Hippocampal formation (tissue), 2 donors: Measurements from ENCODE around the gene HIVEP3.

ENCODE experiments used
- DNase-seq, 2 donors: peaks; one replicate each; lab custom pipeline; 2025; lab: John Stamatoyannopoulos, UW

Gene HIVEP3

DNA sequence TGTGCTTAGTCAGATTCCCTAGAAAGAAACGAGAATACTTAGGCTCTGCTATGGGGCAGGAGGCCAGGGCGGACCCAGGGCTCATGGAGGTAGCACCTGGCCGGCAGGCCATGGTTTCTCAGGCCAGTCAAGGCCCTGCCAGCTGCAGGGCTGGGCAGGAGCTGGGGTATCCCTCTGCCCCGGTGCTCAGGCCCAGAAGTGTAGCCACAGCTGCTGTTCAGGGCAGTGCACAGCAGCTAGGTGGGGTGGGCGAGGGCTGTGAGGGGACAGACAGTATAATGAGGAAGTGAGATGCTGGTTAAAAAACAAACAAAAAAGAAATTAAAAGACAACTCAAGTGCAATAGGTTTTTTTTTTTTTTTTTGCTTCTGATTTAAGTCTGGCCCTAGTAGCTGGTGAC, 400.3 kb downstream of the HIVEP3 start:
- DNase-seq: no peak

DNA sequence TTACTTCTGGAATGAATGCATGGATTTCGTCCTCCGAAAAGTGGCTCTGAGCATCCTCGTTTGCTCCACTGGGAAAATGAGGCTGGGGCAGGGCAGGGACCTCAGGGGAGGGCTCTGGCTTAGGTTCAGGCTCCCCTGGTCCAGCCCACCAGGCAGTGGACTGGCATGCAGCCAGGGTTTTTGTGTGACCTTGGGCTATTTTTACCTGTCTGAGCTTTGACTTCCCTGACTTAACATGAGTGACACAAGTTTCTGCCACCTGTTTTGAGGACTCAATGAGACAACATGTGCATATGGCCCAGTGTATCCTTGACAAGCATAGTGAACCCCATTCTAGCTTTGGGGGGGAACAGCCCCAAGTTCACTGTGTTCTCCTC, 401.7 kb downstream of the HIVEP3 start:
- DNase-seq: no peak

DNA sequence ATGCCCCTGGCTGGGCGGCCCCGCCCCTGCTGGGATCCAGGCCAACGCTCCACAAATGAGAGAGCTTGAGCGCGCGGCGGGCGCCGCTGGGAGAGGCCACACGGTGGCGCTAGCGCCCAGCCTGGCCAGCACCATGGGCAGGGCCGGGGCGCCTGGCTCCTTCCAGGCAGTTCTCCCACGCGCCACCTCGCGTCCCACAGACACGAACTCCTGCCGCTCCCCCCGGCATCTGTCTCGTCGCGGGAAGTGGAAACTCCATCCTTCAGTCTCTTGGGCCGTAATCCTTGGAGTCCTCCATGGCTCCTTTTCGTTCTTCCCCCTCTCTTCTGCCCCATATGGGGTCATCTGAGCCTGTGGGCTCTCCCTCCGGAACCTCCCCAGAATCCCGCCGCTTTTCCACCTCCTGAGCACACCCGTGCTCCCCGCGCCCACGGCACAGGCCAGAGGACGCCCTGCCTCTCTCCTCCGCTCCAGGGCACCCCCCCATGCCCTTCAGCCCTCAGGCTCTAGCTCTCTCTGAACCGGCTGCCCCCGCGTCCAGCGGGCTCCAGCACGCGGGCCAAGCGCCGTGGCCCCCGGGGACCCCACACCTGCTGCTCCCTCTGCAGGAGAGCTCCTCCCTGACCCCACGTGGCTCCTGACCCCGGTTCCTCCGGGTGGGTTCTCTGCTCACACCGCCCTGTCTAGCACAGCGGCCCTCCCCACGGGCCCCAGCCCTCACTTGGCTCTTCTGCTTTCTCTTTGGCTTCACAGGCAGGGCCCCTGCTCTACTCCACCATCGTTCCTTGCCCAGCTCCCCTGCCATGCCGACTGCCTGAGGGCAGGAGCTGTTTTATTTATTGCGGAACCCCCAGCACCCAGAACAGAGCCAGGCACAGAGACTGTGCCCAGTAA, 402.3 kb downstream of the HIVEP3 start:
- peak; percentile 77 to 89 for DNase-seq

DNA sequence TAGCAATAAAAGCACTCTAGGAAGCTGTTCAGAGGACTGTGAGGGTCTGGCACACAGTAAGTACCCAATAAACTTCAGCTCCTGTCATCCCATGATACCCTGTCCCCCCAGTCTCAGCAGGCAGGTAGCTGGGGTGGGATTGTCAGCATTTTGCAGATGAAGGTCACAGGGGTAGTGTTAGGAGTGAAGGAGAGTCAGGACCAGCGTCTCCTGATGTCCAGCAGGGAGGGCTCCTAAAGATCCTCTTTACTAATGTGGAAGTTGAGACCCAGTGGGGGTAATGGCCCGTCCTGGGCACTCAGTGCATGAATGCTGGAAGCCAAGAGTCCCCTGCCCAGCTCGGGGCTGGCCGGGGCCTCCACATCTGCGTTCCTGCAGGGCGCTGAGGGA, 402.9 kb downstream of the HIVEP3 start:
- DNase-seq: no peak

DNA sequence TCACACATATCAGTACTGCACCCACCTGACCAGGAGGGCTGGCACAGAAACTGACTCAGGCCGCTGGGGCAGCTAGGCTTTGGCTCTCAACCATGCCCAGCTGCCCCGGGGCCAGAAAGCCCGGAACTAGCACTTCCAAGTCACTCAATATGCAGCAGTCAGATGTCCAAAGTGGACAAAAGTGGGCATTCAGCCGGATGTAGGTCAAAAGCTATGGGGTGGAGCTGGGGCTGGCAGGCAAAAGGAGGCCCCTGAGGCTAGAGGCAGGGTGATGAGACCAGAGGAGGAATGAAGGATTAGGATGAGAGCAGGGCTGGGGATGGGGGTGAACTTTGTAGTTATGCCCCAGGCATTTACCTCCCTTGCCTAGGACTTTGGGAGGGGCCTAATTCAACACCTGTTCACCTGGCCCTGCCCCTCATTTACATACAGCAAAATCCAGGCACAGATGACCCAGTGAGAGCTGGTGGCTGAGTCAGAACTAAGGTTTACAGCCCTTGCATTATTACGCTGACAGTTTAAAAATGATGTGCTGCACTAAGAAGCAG, 403.5 kb downstream of the HIVEP3 start:
- peak; percentile 77 to 79 for DNase-seq

DNA sequence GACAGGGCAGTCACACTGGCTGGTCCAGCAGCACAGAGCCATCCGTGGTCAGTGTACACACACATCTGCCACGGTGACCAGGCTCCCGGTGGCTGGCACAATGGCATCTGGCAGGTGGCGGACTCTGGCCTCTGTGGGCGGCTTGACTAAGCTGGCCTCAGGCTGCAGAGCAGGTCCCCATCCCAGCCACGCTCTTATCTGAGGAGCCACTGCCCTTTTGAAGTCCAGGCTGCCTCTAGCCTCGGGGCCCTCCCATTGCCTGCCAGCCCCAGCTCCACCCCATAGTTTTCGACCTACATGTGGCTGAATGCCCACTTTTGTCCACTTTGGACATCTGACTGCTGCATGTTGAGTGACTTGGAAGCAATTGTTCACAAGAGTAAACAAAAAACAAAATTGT, 404.3 kb downstream of the HIVEP3 start:
- no peak for DNase-seq

DNA sequence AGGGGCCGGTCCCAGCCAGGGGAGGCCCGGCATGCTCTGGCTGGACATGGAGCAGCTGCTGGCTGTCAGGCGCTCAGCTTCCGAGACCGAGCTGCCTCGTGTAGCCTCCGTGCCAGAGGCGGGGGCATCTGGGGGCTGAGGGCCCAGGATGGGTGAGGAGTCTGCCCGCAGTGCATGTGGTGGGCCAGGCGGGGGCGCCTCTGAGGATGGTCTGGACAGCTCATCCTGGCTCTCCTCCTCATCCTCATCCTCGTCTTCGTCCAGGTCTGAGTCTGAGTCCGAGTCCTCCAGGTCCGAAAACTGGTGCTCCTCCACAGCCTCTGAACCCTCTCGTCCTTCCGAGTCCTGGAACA, 405.4 kb downstream of the HIVEP3 start:
- DNase-seq: no peak

DNA sequence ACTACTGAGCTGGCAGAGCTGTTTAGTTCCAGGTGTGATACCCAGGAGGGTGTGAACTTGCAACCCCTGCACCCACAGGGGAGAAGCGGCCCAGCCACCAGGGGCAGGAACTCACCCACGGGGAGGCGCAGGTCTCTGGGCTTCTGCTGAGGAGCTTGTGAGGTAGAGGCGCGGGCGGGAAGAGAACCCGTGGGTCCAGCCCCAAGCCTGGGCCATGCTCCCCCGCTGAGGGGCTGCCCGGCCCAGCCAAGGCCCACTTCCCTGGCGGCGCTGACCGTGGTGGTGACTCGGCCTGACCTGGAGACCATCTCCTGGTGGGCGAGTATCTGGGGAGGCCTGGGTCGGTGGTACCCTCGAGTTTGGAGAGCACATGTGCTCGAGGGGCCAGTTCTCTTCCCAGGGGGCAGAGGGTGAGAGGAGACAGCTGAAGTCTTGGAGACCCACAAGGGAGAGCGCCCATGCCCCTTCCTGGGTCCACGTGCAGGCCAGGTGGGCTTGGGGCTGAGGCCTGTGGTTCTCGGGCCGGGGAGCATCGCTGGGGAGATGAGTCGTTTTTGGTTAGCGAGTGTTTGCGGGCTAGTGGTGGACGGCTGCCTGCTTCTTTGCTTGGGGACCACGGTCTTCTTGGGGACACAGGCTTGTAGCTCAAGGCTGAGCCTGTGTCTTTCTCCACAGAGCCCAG, 405.9 kb downstream of the HIVEP3 start:
- DNase-seq: no peak

DNA sequence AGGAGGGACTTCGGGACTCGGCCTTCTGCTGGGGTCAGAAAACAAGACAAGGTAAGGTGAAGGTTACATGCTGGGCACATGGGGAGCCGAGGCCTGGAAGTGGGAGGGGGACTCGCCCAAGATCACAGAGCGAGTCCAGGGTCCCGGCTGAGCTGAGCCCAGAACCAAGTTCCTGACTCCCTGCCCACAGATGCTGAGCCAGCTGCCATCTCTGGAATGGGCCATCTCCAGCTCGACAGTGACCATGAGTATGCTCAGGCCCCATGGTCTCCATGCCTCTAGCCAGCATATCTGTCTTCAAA, 407.5 kb downstream of the HIVEP3 start:
- DNase-seq: no peak

DNA sequence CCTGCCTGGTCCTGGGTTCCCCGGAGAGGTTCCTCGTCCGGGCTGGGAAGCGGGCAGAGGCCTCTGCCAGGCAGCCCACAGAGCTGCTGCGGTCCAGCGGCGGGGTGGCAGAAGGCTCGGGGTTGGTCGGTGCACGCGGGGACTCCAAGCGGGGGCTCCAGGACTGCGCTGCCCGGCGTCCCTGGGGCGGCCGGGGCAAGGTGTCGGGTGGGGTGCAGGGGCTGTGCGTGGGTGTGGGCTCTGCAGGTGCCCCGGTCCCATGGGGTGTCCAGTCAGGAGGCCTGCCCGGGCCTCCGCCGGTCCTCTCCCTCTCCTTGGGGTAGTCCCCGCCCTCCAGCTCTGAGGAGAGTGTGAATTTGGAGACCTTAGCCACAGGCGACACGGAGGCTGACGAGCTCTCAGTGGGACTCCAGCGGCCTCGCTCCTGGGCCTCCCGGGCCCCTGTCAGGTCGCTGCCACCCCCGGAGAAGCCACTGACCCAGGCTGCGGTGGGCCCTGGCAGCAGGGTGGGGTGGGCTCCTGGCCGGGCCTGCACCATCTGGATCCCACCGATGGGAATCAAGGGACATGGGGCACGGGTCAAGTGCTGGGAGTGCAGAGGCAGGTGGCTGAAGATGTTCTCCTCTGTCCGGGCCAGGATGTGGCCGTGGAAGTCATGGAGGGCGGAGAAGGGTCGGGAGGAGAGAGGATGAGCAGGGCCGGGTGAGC, 408.0 kb downstream of the HIVEP3 start:
- DNase-seq: no peak

DNA sequence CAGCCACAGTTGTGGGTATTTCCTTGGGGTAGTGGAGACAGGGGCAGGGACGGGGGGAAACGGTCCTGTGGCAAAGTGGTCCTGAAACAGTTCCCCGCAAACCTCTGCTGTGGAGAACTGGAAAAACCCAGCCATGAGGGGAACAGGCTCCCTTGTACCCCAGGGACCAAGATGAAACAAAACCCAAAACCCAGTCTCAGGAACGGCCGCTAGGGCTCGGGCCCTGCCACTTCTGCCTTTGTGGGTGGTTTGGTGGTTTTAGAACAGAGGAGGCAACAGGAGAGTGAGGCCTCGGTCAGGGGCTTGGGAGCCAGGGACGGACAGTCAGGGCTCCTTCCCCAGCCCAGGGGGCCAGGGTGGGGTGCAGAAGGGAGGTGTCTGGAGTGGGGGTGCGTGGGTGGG, 409.5 kb downstream of the HIVEP3 start:
- DNase-seq: no peak

DNA sequence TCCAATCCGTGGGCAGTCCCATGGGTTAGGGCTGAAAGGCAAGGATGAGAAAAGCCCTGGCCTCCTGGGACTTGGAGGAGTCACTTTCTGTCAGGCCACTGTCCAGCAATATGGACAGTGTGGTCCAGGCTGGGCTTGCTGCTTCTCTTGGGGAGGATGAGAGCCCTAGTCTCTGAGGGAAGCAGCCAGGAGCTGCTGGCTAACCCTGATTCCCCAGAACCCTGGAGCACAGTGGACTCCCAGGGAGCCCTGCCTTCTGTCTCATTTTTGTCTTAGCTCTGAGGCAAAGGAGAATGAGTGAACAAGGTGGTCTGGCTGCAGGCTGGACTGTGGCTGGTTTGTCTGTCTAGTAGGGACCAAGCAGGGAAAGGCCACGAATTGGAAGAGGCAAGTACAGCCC, 410.4 kb downstream of the HIVEP3 start:
- DNase-seq: no peak

DNA sequence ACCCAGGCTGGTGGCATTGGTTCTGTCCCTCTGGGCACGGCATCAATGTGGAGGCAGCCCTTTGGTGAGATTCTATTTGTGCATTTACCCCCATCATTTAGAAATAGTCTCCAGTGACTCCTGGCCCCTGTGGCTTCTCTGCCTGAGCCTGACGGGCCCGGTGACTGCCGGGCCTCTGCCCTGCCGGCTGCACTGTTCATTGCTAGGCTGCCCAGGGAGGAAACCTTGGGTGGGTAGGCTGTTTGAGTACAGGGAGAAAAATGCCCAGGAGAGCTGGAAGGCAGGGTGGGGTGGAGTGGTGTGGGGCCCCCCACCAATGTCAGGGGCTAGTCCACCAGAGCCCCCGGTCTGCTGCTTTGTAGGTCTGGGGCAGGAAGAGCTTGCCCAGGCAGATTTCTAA, 410.9 kb downstream of the HIVEP3 start:
- DNase-seq: no peak

DNA sequence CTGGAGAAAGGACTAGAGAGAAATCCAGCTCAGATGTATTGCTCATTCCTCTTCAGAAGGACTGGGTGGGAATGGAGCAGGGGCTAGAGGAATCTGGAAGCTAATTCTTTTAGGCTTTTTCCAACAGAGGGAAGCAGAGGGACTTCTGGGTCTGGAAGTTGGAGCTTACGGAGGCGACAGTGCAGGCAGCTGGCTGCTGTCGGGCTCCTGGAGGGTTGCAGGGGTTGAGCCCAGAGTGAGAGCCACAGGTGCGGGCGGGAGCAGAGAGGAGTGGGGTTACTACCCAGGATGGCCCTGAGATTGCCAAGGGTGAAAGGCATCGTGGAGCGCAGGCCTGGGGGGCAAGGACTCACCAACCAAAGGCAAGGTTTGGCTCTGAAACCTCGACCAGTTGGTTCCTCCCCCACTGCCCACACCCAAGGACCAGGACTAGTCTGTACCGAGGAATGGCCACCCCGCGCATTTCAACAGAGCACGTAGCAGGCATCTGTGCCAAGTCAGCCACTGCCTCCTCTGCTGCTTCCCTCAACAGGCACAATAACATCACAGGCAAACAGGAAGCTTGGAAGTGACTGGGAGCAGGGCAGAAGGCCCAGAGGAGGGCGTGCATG, 411.5 kb downstream of the HIVEP3 start:
- no peak for DNase-seq

DNA sequence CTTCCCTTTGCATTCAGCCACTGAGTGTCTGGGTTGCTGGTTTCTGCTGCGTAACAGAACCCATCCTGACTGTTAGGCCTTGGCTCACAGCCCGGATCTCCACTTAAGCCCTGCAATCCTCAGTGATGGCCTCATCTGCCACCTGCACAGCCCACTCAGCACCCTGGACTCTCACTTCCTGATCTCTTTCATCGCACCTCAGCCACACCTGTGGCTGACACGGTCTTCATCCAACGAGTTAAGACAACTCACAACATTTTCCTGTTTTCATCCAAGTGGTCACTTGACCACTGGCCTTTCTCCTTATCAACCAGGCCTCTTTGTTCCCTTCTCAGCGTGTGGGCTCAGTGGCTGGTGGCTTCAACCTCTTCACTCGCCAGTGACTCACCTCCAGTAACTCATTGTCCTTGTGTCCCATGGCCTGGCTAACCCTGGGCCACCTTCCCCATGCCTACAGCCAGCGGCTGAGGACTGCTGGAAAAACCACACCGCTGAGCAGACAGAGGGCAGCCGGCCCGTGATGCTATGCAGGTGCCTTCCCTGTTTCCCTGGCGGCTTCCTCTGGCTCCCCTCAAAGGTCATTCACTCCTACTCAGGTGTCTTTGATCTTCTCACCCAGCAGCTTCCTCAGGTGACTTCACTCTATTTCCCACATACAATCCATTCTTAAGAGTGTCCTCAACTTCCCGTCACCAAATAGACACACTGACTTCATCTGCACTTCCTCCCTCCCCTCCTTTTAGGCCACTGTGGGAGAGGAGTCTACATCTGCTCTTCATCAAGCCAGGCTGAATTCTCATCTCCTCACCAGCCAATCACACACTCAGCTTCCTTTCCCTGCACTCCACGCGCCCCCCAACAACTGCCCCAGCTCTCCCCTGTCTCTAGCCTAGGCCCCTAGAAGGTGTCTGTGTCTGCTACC, 414.3 kb downstream of the HIVEP3 start:
- DNase-seq: no peak

DNA sequence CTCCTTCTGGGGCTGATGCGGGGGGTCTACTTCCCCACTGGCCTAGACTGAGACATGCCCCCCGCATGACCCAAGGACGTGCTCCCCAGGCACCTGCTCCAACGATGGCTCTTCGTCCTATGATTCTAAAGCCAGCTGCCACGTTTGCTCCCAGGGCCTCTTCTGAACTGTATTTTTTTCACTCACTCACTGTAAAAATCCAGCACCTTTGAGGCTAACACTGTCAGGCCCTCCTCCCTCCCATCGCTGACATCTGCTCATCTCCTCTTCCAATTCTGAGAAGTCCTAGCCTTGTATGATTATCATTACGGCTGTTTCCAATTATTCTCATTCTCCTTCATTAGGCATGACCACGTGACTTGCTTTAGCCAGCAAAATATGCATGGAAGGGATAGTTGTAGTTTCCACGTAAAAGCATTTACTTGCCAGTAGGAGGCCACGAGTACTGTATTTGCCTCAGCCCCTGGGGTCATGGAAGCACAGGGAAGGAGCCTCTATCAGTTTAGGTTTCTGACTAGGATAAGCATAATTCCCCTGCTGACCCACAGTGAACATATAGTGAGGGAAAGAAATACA, 415.1 kb downstream of the HIVEP3 start:
- DNase-seq: no peak

DNA sequence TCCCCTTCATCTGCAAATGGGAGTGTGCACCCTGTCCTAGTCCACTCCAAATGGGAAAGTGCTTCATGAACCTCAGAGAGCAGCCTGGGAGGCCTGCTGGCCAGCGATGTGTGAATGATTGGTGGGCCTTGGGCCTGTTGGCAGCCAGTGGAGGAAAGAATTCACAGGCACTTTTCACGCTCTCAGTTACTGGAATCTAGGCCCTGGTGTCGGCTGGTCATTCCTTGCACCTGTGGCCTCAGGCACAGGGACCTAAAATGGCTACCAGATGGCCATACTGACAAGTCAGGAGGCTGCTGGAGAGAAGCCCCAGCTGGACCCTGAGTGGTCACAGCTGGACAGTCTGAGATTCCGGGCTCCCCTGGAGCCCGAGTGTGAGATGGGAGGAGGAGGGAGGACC, 415.8 kb downstream of the HIVEP3 start:
- no peak for DNase-seq

DNA sequence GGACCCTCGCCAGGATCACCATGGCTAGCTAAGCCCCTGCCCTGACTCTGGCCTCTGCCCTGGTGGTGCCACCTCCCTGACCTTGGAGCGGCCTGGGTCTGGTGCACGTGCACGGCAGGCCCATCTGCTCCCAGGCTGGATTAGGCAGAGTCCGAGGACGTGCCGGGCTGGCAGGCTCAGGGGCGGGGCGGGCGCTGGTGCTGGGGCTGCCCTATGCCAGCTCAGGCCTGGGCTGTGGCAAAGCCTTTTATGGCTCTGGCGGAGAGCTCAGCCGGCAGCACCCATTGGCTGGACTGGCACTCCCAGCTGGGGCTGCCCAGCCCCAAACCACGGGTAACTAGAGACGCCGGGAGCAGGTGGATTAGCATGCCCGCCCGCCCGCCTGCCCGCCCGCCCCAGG, 417.1 kb downstream of the HIVEP3 start:
- DNase-seq: no peak

DNA sequence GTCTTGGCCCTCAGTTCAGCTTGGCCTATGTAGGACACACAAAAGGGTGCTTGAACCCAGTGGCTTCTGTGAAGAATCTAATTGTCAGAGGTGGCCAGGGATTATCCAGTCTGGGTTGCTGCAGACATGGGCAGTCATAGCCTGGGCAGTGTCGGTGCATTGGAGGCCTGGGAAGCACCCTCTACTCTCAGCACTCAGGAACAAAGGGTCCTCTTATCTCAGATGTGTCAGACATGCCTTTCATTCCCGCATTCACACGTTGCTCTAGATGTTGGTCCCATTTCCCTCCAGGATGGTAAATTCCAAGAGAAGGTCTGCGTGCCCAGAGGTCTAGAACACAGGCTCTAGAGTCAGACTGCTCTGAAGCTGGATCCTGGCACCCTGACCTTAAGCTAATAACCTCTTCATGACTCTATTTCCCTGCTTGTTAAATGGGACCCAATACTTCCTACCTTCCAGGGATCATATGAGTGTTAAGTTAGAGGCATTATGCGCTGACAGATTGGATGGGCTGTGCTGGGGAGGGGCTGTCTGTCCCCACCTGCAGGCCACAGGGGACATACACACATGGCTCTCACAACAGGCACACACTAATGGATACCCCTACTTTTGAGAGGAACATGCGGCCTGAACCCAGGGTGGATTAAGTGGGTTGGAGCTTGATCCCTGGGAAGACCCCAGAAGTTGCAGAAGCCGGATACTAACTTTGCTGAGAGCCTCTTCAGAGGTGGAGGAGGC, 417.8 kb downstream of the HIVEP3 start:
- DNase-seq: no peak

DNA sequence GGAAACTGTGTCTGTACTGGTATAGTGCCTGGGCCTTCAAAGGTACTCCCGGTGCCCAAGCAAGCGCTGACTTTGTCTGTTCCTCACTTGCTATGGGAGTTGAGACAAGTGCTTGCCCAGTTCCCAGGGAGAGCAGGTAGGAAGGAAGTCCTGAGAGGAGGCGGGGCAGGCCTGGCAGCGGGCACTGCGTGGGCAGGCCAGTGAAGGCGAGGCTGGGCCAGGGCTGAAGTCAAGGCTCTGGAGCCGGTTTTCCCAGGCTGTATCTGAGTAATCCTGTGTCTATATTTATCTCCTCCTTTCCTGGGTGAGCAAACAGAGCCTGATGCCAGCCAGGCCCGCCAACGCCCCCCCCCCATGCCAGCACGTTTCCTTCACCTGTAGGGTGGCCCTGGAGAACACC, 418.3 kb downstream of the HIVEP3 start:
- no peak for DNase-seq
